Lower lobe of right lung (tissue), 2 donors: Measurements from ENCODE around the gene EEF2. TPM values are rescaled to one million over a fixed set of nuclear protein-coding genes. Genes with fewer than 3 reads are reported as not detected.
"Not testable (repeated sequence)": the region's sequence is repeated elsewhere in the genome, so short reads cannot be mapped to it uniquely, and the experiment has no call there.

Experiments used
- ATAC-seq, 2 donors: fragments of 200-7000 bp; cut with Tn5 transposase; one replicate each; pipeline ENCODE4 v1.9.1; 2020 to 2022; ENCODE audit warnings: mild to moderate bottlenecking in 2 of 2, moderate library complexity in 2 of 2
- DNase-seq: peaks from one replicate; pipeline ENCODE4 v3.0.0-alpha.2; 2020
- H3K27ac ChIP-seq: fragments of 200-600 bp; one replicate; pipeline ENCODE4 v1.8.0; 2022
- H3K27me3 ChIP-seq: fragments of 200-600 bp; one replicate; pipeline ENCODE4 v1.8.0; 2022; ENCODE audit warnings: low read depth
- H3K36me3 ChIP-seq: fragments of 200-600 bp; one replicate; pipeline ENCODE4 v1.8.0; 2022; ENCODE audit warnings: mild to moderate bottlenecking
- H3K4me1 ChIP-seq: fragments of 200-600 bp; one replicate; pipeline ENCODE4 v1.8.0; 2022
- H3K4me3 ChIP-seq: fragments of 200-600 bp; one replicate; pipeline ENCODE4 v1.8.0; 2022; ENCODE audit warnings: mild to moderate bottlenecking
- H3K9me3 ChIP-seq: fragments of 200-600 bp; one replicate; pipeline ENCODE4 v1.8.0; 2022
- CTCF ChIP-seq: fragments of 200-600 bp; IDR thresholded peaks from one replicate; pipeline ENCODE4 v1.8.0; 2022; ENCODE audit warnings: antibody characterized with exemption, mild to moderate bottlenecking
- intact Hi-C: fragments of 100-400 bp; cut with DNase I; formaldehyde crosslinking; loops from one replicate; pipeline ENCODE4 v1.11.0; 2022
- total RNA-seq: library from RNA; stranded (reverse); fragmentation: NEBNext Ultra II Directional; extraction: Animal tissue kit (Norgen Biotek cat#: 25700); gene quantifications from one replicate; pipeline ENCODE4 v1.2.1, GENCODE V29; 2021
- donor health status: DM: no; HTN: yes; CAD: no; lungs with severe emphysema.

Gene EEF2
- total RNA-seq, 1 donor from 2014 or later, result 1,984 TPM

GRCh38 chr19:4013886-4014540 is 28.8 kb upstream of the EEF2 start:
- no peaks in the 10 kb centered on the region for H3K9me3 ChIP-seq
- DNase-seq (no peak), ATAC-seq (no peak)
- peaks cover 36% of the 10 kb centered on the region for H3K4me1 ChIP-seq
- intact Hi-C loops, result no loop called here
- peaks cover 54% of the 10 kb centered on the region for H3K36me3 ChIP-seq
- no peak overlapping the region for H3K4me3 ChIP-seq
- no peaks in the 10 kb centered on the region for H3K27me3 ChIP-seq
- no peak overlapping the region for H3K27ac ChIP-seq
- no peak for TF ChIP-seq CTCF

DNA sequence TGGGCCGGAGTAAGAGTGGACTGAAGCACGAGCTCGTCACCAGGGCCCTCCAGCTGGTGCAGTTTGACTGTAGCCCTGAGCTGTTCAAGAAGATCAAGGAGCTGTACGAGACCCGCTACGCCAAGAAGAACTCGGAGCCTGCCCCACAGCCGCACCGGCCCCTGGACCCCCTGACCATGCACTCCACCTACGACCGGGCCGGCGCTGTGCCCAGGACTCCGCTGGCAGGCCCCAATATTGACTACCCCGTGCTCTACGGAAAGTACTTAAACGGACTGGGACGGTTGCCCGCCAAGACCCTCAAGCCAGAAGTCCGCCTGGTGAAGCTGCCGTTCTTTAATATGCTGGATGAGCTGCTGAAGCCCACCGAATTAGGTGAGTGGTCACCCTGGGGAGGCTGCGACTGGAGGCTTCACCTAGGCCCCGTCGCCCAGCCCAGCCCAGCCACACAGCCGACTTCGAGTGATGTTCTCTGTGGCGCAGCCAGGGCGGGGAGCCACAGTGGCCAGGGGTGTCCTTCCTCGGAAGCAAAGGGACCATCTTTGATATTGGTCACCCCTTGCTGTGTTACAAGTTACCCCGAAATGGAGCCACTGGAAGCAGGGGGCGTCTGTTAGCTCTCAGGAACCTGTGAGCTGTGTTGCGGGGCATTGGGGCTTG is 27.8 kb upstream of the EEF2 start:
- no peak overlapping the region for H3K4me3 ChIP-seq
- TF ChIP-seq CTCF, result no peak
- intact Hi-C loops, result no loop called here
- H3K27ac ChIP-seq, result no peak overlapping the region
- peaks cover 45% of the 10 kb centered on the region for H3K4me1 ChIP-seq
- DNase-seq (no peak), ATAC-seq (no peak)
- H3K9me3 ChIP-seq, result no peaks in the 10 kb centered on the region
- H3K27me3 ChIP-seq, result no peaks in the 10 kb centered on the region
- H3K36me3 ChIP-seq, result peaks cover 50% of the 10 kb centered on the region

- DNase-seq (no peak), ATAC-seq (no peak)
- Histone ChIP-seq H3K36me3 (peaks cover 46% of the 10 kb centered on the region), H3K9me3 (no peaks in the 10 kb centered on the region), H3K27ac (no peak overlapping the region), H3K4me1 (peaks cover 45% of the 10 kb centered on the region), H3K27me3 (no peaks in the 10 kb centered on the region), H3K4me3 (no peak overlapping the region)
- no peak for TF ChIP-seq CTCF
- intact Hi-C loops, result no loop called here
These were observed 27.1 kb upstream of the EEF2 start for GRCh38 chr19:4012092-4012974.

DNA sequence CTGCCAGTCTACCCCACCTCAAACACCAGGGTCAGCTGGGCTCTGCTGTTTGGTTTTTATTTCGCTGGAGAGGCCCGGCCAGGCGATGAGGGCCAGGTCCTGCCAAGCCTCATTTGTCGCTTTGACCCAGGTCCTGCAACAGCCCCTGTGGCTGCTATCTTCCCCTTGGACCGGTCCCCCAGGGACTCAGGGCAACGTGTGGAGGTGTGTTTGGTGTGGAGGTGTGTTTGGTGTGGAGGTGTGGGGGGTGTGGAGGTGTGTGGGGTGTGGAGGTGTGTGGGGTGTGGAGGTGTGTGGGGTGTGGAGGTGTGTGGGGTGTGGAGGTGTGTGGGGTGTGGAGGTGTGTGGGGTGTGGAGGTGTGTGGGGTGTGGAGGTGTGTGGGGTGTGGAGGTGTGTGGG is 26.2 kb upstream of the EEF2 start:
- peaks cover 46% of the 10 kb centered on the region for H3K36me3 ChIP-seq
- H3K4me3 ChIP-seq, H3K27me3 ChIP-seq, H3K27ac ChIP-seq, ATAC-seq, DNase-seq, intact Hi-C loops, H3K9me3 ChIP-seq: not testable (repeated sequence)
- H3K4me1 ChIP-seq, result peaks cover 50% of the 10 kb centered on the region

- intact Hi-C loops, result no loop called here
- DNase-seq (no peak), ATAC-seq (no peak)
- no peak for TF ChIP-seq CTCF
- H3K4me1 ChIP-seq, result peaks cover 46% of the 10 kb centered on the region
- H3K27me3 ChIP-seq, result no peaks in the 10 kb centered on the region
- H3K9me3 ChIP-seq, result no peaks in the 10 kb centered on the region
- no peak overlapping the region for H3K27ac ChIP-seq
- peaks cover 39% of the 10 kb centered on the region for H3K36me3 ChIP-seq
- no peak overlapping the region for H3K4me3 ChIP-seq
These were observed 25.5 kb upstream of the EEF2 start for GRCh38 chr19:4010808-4011110.
